H1 (cell line): ENCODE data around the gene PSAP. TPM values are rescaled to one million over a fixed set of nuclear protein-coding genes. Genes with fewer than 3 reads are reported as not detected.

Experiments
- CTCF ChIA-PET: fragments of 300-600 bp; sonication (Branson Sonifier 250); formaldehyde crosslinking; loops from one replicate; lab custom pipeline; 2021; ENCODE audit not compliant: partially characterized antibody; lab: Charles Lee
- POLR2A ChIA-PET: fragments of 300-600 bp; sonication (Branson Sonifier 250); formaldehyde crosslinking; loops from one replicate; lab custom pipeline; 2021; ENCODE audit warnings: inconsistent platforms; ENCODE audit not compliant: partially characterized antibody; lab: Charles Lee
- DNase-seq, 2 experiments: peaks; one replicate each; pipeline versions ENCODE4 v3.0.0 to v3.0.0-alpha.2; 2010 to 2022; ENCODE audit warnings: low spot score in 2 of 2, low read depth in 1 of 2, mixed read lengths in 1 of 2
- FAIRE-seq: peaks from 2 replicates; lab custom pipeline; 2011; peaks lifted over from hg19 to GRCh38; lab: Jason Lieb, UNC
- H2AFZ ChIP-seq: 2 replicates; pipeline ENCODE4 v1.8.1; 2012; ENCODE audit warnings: low read length, inconsistent platforms
- H2AK5ac ChIP-seq: 2 replicates; pipeline ENCODE4 v1.6.1; 2013; ENCODE audit warnings: low read depth, low read length
- H2BK120ac ChIP-seq: replicated peaks from 2 replicates; pipeline ENCODE3; 2013; ENCODE audit warnings: low read depth, low read length, inconsistent platforms
- H2BK12ac ChIP-seq: 2 replicates; pipeline ENCODE4 v1.6.1; 2013; ENCODE audit warnings: low read depth, low read length
- H2BK15ac ChIP-seq: 2 replicates; pipeline ENCODE4 v1.6.1; 2013; ENCODE audit warnings: low read length
- H2BK20ac ChIP-seq: 2 replicates; pipeline ENCODE4 v1.6.1; 2013; ENCODE audit warnings: low read length
- H2BK5ac ChIP-seq: 2 replicates; pipeline ENCODE4 v1.6.1; 2013; ENCODE audit warnings: low read depth, low read length
- H3K14ac ChIP-seq: 2 replicates; pipeline ENCODE4 v1.6.1; 2013; ENCODE audit warnings: inconsistent platforms; ENCODE audit not compliant: insufficient read length
- H3K18ac ChIP-seq: 2 replicates; pipeline ENCODE4 v1.6.1; 2013; ENCODE audit warnings: low read length; ENCODE audit errors: extremely low read depth
- H3K23ac ChIP-seq: 2 replicates; pipeline ENCODE4 v1.6.1; 2013; ENCODE audit warnings: inconsistent platforms; ENCODE audit not compliant: insufficient read length
- H3K23me2 ChIP-seq: 2 replicates; pipeline ENCODE4 v1.6.1; 2013; ENCODE audit warnings: low read depth, low read length
- H3K27ac ChIP-seq: 2 replicates; pipeline ENCODE4 v1.6.1; 2011; ENCODE audit warnings: low read depth, low read length, inconsistent platforms
- H3K27me3 ChIP-seq, 4 experiments: replicated peaks in 1 of 4; 1 replicate in 1 of 4; 2 replicates in 3 of 4; pipeline versions ENCODE4 v1.6.1 to v1.8.1; 2011 to 2013; ENCODE audit warnings: low read length in 3 of 4, mild to moderate bottlenecking in 3 of 4, inconsistent platforms in 2 of 4, mixed read lengths in 2 of 4, moderate library complexity in 1 of 4; ENCODE audit not compliant: control insufficient read depth in 3 of 4, insufficient read depth in 3 of 4; ENCODE audit errors: extremely low read depth in 1 of 4
- H3K36me3 ChIP-seq, 4 experiments: 2 replicates each; pipeline versions ENCODE4 v1.6.1 to v1.8.1; 2011 to 2013; ENCODE audit warnings: mild to moderate bottlenecking in 4 of 4, low read length in 3 of 4, moderate library complexity in 2 of 4, control low read depth in 1 of 4, inconsistent platforms in 1 of 4; ENCODE audit not compliant: insufficient read depth in 4 of 4, control insufficient read depth in 2 of 4
- H3K4ac ChIP-seq: replicated peaks from 2 replicates; pipeline ENCODE3; 2013; ENCODE audit warnings: low read length, low read depth, mixed read lengths, inconsistent platforms; ENCODE audit not compliant: insufficient read length
- H3K4me1 ChIP-seq, 4 experiments: replicated peaks in 1 of 4; 1 replicate in 1 of 4; 2 replicates in 3 of 4; pipeline versions ENCODE4 v1.6.1 to v1.8.1; 2011 to 2013; ENCODE audit warnings: low read length in 3 of 4, inconsistent platforms in 2 of 4, mixed read lengths in 1 of 4; ENCODE audit not compliant: insufficient read depth in 4 of 4, control insufficient read depth in 3 of 4
- H3K4me2 ChIP-seq, 2 experiments: 2 replicates each; pipeline versions ENCODE4 v1.6.1 to v1.8.1; 2011 to 2013; ENCODE audit warnings: low read depth in 2 of 2, low read length in 2 of 2, control low read depth in 1 of 2, inconsistent platforms in 1 of 2, mild to moderate bottlenecking in 1 of 2; ENCODE audit not compliant: insufficient read depth in 1 of 2
- H3K4me3 ChIP-seq, 4 experiments: fragments of 200-600, 300-600 bp in 1 of 4; sonication (generic), shearing (Covaris generic), sonication (Bioruptor Twin) in 1 of 4; 2 replicates each; pipeline versions ENCODE4 v1.5.1 to v1.8.1; 2011 to 2016; ENCODE audit warnings: low read length in 4 of 4, low read depth in 3 of 4, control low read depth in 2 of 4, inconsistent platforms in 2 of 4, mild to moderate bottlenecking in 2 of 4, mixed read lengths in 1 of 4, moderate library complexity in 1 of 4; ENCODE audit not compliant: insufficient read depth in 2 of 4; ENCODE audit errors: extremely low read depth in 1 of 4
- H3K56ac ChIP-seq: replicated peaks from 2 replicates; pipeline ENCODE3; 2013; ENCODE audit warnings: low read depth, mild to moderate bottlenecking, mixed read lengths, low read length, inconsistent platforms; ENCODE audit not compliant: insufficient read length
- H3K79me1 ChIP-seq: 2 replicates; pipeline ENCODE4 v1.6.1; 2013; ENCODE audit warnings: low read depth, low read length, control low read depth
- H3K79me2 ChIP-seq, 2 experiments: 2 replicates each; pipeline versions ENCODE4 v1.6.1 to v1.8.1; 2012 to 2013; ENCODE audit warnings: low read length in 2 of 2, mild to moderate bottlenecking in 2 of 2, inconsistent platforms in 1 of 2; ENCODE audit not compliant: insufficient read depth in 2 of 2, control insufficient read depth in 1 of 2
- H3K9ac ChIP-seq, 4 experiments: replicated peaks in 1 of 4; 1 replicate in 1 of 4; 2 replicates in 3 of 4; pipeline versions ENCODE4 v1.6.1 to v1.8.1; 2011 to 2013; ENCODE audit warnings: low read depth in 3 of 4, low read length in 3 of 4, control low read depth in 2 of 4, mild to moderate bottlenecking in 2 of 4, moderate library complexity in 2 of 4, inconsistent platforms in 1 of 4; ENCODE audit errors: extremely low read depth in 1 of 4
- H3K9me3 ChIP-seq, 2 experiments: 2 replicates each; pipeline versions ENCODE4 v1.6.1 to v1.8.1; 2012 to 2013; ENCODE audit warnings: mild to moderate bottlenecking in 2 of 2, moderate library complexity in 2 of 2, control low read depth in 1 of 2, inconsistent platforms in 1 of 2, low read depth in 1 of 2, low read length in 1 of 2, mixed read lengths in 1 of 2; ENCODE audit not compliant: insufficient read depth in 2 of 2
- H4K20me1 ChIP-seq, 2 experiments: replicated peaks in 1 of 2; 2 replicates each; pipeline versions ENCODE3 to v1.8.1; 2011 to 2013; ENCODE audit warnings: inconsistent platforms in 2 of 2, low read length in 2 of 2, mild to moderate bottlenecking in 1 of 2; ENCODE audit not compliant: insufficient read depth in 2 of 2, control insufficient read depth in 1 of 2
- H4K5ac ChIP-seq: 2 replicates; pipeline ENCODE4 v1.6.1; 2013; ENCODE audit warnings: low read length, low read depth, mixed read lengths, inconsistent platforms; ENCODE audit not compliant: insufficient read length
- H4K8ac ChIP-seq: 2 replicates; pipeline ENCODE4 v1.8.0; 2013; ENCODE audit warnings: mild to moderate bottlenecking, moderate library complexity, low read length, inconsistent platforms; ENCODE audit not compliant: insufficient read depth; ENCODE audit errors: extremely low read depth
- H4K91ac ChIP-seq: replicated peaks from 2 replicates; pipeline ENCODE3; 2013; ENCODE audit warnings: low read length, mixed read lengths, inconsistent platforms; ENCODE audit not compliant: insufficient read length
- ASH2L ChIP-seq: fragments of 200-600, 300-600 bp; sonication (generic); IDR thresholded peaks from one replicate; pipeline ENCODE4 v1.7.1; 2017; ENCODE audit warnings: low read length
- BRCA1 ChIP-seq: IDR thresholded peaks from 2 replicates; pipeline ENCODE4 v1.6.1; 2012; ENCODE audit warnings: low read depth, low read length, improper control_type of control experiment
- CEBPB ChIP-seq: IDR thresholded peaks from 2 replicates; pipeline ENCODE4 v1.6.1; 2012; ENCODE audit warnings: low read depth, low read length
- EZH2 ChIP-seq: fragments of 200-600 bp; sonication (generic); IDR thresholded peaks from 2 replicates; pipeline ENCODE4 v1.7.1; 2012; ENCODE audit warnings: low read depth, mild to moderate bottlenecking, moderate library complexity, low read length, inconsistent platforms; ENCODE audit not compliant: severe bottlenecking
- GTF2F1 ChIP-seq: IDR thresholded peaks from 2 replicates; pipeline ENCODE4 v1.6.1; 2012; ENCODE audit warnings: low read depth, low read length, improper control_type of control experiment, borderline replicate concordance
- HDAC6 ChIP-seq: IDR thresholded peaks from one replicate; pipeline ENCODE4 v1.7.1; 2012; ENCODE audit warnings: low read depth, mild to moderate bottlenecking, inconsistent platforms, low read length, moderate library complexity
- JUND ChIP-seq: IDR thresholded peaks from 2 replicates; pipeline ENCODE4 v1.6.1; 2011; ENCODE audit warnings: mild to moderate bottlenecking, improper control_type of control experiment, low read length
- NANOG ChIP-seq: IDR thresholded peaks from 2 replicates; pipeline ENCODE4 v1.6.1; 2011; ENCODE audit warnings: low read length, low read depth, mild to moderate bottlenecking, inconsistent platforms; ENCODE audit not compliant: insufficient read depth, poor library complexity, severe bottlenecking
- POLR2AphosphoS5 ChIP-seq: IDR thresholded peaks from 2 replicates; pipeline ENCODE4 v1.6.1; 2011; ENCODE audit warnings: low read depth, low read length
- POU5F1 ChIP-seq: IDR thresholded peaks from 2 replicates; pipeline ENCODE4 v1.6.1; 2011; ENCODE audit warnings: low read depth, mild to moderate bottlenecking, low read length, moderate library complexity
- SP1 ChIP-seq: IDR thresholded peaks from 2 replicates; pipeline ENCODE4 v1.6.1; 2011; ENCODE audit warnings: low read depth, low read length
- TEAD4 ChIP-seq: IDR thresholded peaks from 2 replicates; pipeline ENCODE4 v1.6.1; 2012; ENCODE audit warnings: low read depth, low read length, inconsistent platforms, mixed read lengths
- ZNF274 ChIP-seq: IDR thresholded peaks from 2 replicates; pipeline ENCODE4 v1.7.0; 2012; ENCODE audit warnings: low read length, borderline replicate concordance; ENCODE audit errors: extremely low read depth
- whole genome bisulfite sequencing, 2 experiments: shearing (Covaris generic) in 1 of 2; methylation state at CpG; one replicate each; pipeline versions ENCODE4 v1.1.6 to v1.1.7; 2013 to 2015; ENCODE audit warnings: low lambda C conversion rate in 2 of 2, mixed read lengths in 2 of 2, inconsistent platforms in 1 of 2, low coverage in 1 of 2, missing lambda C conversion rate in 1 of 2; ENCODE audit not compliant: insufficient replicate concordance in 2 of 2, insufficient coverage in 1 of 2, insufficient read length in 1 of 2; ENCODE audit errors: extremely low coverage in 1 of 2, missing lambda C conversion rate in 1 of 2; 5-methylcytosine and 5-hydroxymethylcytosine counted together
- polyA plus RNA-seq, 7 experiments: library from polyadenylated mRNA; depleted of rRNA in 3 of 7; stranded (reverse) in 5 of 7; unstranded in 2 of 7; fragments of >200 nt in 5 of 7; fragments of 200-250 nt in 2 of 7; gene quantifications; 1 replicate in 5 of 7; 2 replicates in 1 of 7; 4 replicates in 1 of 7; pipeline versions ENCODE4 v1.2.1 to v1.2.3, GENCODE V29; 2011 to 2013; ENCODE audit warnings: missing spikeins in 2 of 7, mixed read lengths in 2 of 7
- total RNA-seq: library from RNA; stranded (reverse); fragmentation: NEBNext Ultra II Directional; extraction: Animal tissue kit (Norgen Biotek cat#: 25700); gene quantifications from 2 replicates; pipeline ENCODE4 v1.2.1, GENCODE V29; 2021

The PSAP gene
- total and polyA plus RNA-seq, 2 of the 8 experiments (the other 6 are each of a cell fraction or from before 2014, with no cell fraction given): 386 to 504 TPM

GRCh38 chr10:71821909-71822763 is 28.9 kb downstream of the PSAP start:
- no peak overlapping the region for H4K8ac ChIP-seq
- peaks cover 2% of the 10 kb centered on the region; the same call in 1 of the 2 replicates for H3K79me1 ChIP-seq
- no peak overlapping the region for H4K5ac ChIP-seq
- H3K23me2 ChIP-seq: no peaks in the 10 kb centered on the region
- no peak overlapping the region for H2BK15ac ChIP-seq
- H3K4ac ChIP-seq: no peak overlapping the region
- H3K27me3 ChIP-seq: no peaks in the 10 kb centered on the region
- H4K91ac ChIP-seq: no peak overlapping the region
- no peak overlapping the region for H2BK5ac ChIP-seq
- no peak overlapping the region for H2AFZ ChIP-seq
- no peak for DNase-seq
- H3K56ac ChIP-seq: no peak overlapping the region
- ChIA-PET POLR2A (interaction anchor here (0.9 to 1.7 kb wide), 2 partner anchors 8 to 15 kb away, joined by 4 to 5 read pairs; no protein-coding TSS in a partner anchor), CTCF (interaction anchor here (0.6 to 1.7 kb wide), 5 partner anchors 11 to 172 kb away, joined by 3 to 5 read pairs (median 3); no protein-coding TSS in a partner anchor)
- no peak overlapping the region for H3K14ac ChIP-seq
- no peak overlapping the region for H2AK5ac ChIP-seq
- no peak for FAIRE-seq
- H3K18ac ChIP-seq: no peak overlapping the region
- H3K9me3 ChIP-seq: no peaks in the 10 kb centered on the region
- no peak overlapping the region for H2BK120ac ChIP-seq
- H3K4me3 ChIP-seq: no peak overlapping the region
- no peak overlapping the region for H3K27ac ChIP-seq
- peaks cover 56 to 96% (median 83%) of the 10 kb centered on the region in 4 experiments for H3K36me3 ChIP-seq
- peaks cover 3 to 11% of the 10 kb centered on the region in 2 experiments for H4K20me1 ChIP-seq
- WGBS, 2 experiments: 90% methylated on average over 9 of the region's 9 CpGs; no CpG with 5 or more reads in 1 of the 2 experiments
- peaks cover 0 to 2% (median 0%) of the 10 kb centered on the region in 4 experiments; a peak in 1 of 7 replicates for H3K4me1 ChIP-seq
- no peak overlapping the region for H2BK12ac ChIP-seq
- H2BK20ac ChIP-seq: no peak overlapping the region
- H3K79me2 ChIP-seq: no peaks in the 10 kb centered on the region
- no peak overlapping the region for H3K4me2 ChIP-seq
- no peak overlapping the region for H3K9ac ChIP-seq
- no peak for TF ChIP-seq POU5F1
- no peak for TF ChIP-seq CEBPB
- TF ChIP-seq SP1: no peak
- TF ChIP-seq ZNF274: no peak
- no peak for TF ChIP-seq ASH2L
- TF ChIP-seq TEAD4: no peak
- TF ChIP-seq EZH2: no peak
- no peak for TF ChIP-seq BRCA1
- no peak for TF ChIP-seq NANOG
- TF ChIP-seq GTF2F1: no peak
- no peak for TF ChIP-seq POLR2AphosphoS5
- no peak for TF ChIP-seq HDAC6
- TF ChIP-seq JUND: no peak
- H3K23ac ChIP-seq: no peak overlapping the region
